ENCODE measurements around the gene DQX1. TPM values are rescaled to one million over a fixed set of nuclear protein-coding genes. Genes with fewer than 3 reads are reported as not detected.

The DQX1 gene
- total and polyA plus RNA-seq, 9 of the 15 experiments (the other 6 are each of a cell fraction or from before 2014, with no cell fraction given): 0.04 to 0.38 (median 0.18) TPM; not detected in 1

DNA sequence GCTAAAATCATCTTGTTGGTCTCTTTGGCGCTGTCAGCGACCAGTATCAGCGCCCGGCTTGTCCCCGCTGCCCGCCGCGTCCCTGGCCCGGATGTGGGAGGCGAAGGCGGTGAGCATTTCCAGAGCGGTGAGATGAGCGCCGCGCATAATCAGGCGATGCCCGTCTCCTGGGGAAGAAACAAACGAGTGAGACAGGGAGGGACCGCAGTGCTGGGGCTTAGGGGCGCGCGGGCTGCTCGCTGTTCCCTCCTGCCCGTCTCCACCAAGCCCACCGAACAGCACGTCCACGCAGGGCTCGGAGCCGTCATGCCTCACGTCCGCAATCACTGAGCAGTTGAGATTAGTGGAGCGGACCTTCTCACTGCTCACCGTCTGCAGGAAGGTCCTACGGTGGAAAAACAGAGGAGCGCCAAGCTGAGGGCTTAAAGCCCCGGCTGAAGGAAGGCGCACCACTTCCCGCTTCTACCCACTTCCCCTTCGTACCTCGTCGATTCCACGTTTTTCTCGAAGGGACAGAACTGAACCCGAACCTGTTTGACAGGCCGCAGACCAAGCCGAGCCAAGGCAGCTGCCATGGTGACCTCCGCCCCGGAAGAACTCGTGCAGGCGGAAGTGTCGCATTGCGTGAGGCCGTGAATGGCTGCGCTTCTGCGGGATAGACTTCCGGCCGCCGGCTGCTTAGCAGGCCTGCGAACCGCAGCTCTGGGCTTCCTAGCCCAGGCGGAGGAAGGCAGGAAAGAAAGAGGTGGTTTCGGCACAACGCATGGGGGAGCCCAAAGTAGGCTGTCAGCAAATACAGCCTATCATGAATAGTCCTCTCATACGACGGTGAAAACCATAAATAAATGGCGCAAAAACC lies 53.7 kb downstream of the DQX1 start, which contains the start of gene MRPL53 (continued):
- TF ChIP-seq CSDE1 (IDR thresholded peaks at IDR 0.05) (no peak; a peak in 1 of 4 replicates), TCF7 (IDR thresholded peaks at IDR 0.05; ENCODE audit: borderline replicate concordance) (no peak), FUS (optimal IDR thresholded peaks at IDR 0.05; ENCODE audit: low read depth, low read length) (no peak), RNF2 (IDR thresholded peaks at IDR 0.05) (peak; percentile 46), TRIM24 (IDR thresholded peaks at IDR 0.05) (peak in 1 of 2 experiments; percentile 60; a peak in 1 of 4 replicates), ZKSCAN1 (IDR thresholded peaks at IDR 0.05; ENCODE audit: low read depth, low read length) (0 out of 2 replicates have a peak, but pooled peaks have one; percentile 30), BRCA1 (IDR thresholded peaks at IDR 0.05) (no peak), BRCA1 (CRISPR knock-in tag; IDR thresholded peaks at IDR 0.05) (no peak), ZNF695 (CRISPR knock-in tag; IDR thresholded peaks at IDR 0.05) (no peak), FOXK2 (conservative IDR thresholded peaks at IDR 0.05 in 1 of 2, IDR thresholded peaks at IDR 0.05 in 1 of 2; ENCODE audit: low read depth in 2 of 2) (no peak; a peak in 1 of 4 replicates), KAT8 (IDR thresholded peaks at IDR 0.05; ENCODE audit: low read depth) (no peak; the same call in 1 of the 2 replicates), THRAP3 (IDR thresholded peaks at IDR 0.05; ENCODE audit: borderline replicate concordance) (peak; percentile 96), IFI16 (CRISPR knock-in tag; IDR thresholded peaks at IDR 0.05) (no peak), SNRNP70 (optimal IDR thresholded peaks at IDR 0.05; ENCODE audit: low read depth, low read length) (no peak), CHD2 (IDR thresholded peaks at IDR 0.05; ENCODE audit: low read depth, low read length) (peak; percentile 72; the same call in 1 of the 2 replicates)
- TF ChIP-seq, protein P1, sequence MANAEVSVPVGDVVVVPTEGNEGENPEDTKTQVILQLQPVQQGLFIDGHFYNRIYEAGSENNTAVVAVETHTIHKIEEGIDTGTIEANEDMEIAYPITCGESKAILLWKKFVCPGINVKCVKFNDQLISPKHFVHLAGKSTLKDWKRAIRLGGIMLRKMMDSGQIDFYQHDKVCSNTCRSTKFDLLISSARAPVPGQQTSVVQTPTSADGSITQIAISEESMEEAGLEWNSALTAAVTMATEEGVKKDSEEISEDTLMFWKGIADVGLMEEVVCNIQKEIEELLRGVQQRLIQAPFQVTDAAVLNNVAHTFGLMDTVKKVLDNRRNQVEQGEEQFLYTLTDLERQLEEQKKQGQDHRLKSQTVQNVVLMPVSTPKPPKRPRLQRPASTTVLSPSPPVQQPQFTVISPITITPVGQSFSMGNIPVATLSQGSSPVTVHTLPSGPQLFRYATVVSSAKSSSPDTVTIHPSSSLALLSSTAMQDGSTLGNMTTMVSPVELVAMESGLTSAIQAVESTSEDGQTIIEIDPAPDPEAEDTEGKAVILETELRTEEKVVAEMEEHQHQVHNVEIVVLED (CRISPR knock-in tag; IDR thresholded peaks at IDR 0.05): peak; percentile 58; the same call in 1 of the 2 replicates
- TF ChIP-seq, protein P2, sequence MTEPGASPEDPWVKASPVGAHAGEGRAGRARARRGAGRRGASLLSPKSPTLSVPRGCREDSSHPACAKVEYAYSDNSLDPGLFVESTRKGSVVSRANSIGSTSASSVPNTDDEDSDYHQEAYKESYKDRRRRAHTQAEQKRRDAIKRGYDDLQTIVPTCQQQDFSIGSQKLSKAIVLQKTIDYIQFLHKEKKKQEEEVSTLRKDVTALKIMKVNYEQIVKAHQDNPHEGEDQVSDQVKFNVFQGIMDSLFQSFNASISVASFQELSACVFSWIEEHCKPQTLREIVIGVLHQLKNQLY (CRISPR knock-in tag; conservative IDR thresholded peaks at IDR 0.05): no peak
- TF ChIP-seq, protein P3, sequence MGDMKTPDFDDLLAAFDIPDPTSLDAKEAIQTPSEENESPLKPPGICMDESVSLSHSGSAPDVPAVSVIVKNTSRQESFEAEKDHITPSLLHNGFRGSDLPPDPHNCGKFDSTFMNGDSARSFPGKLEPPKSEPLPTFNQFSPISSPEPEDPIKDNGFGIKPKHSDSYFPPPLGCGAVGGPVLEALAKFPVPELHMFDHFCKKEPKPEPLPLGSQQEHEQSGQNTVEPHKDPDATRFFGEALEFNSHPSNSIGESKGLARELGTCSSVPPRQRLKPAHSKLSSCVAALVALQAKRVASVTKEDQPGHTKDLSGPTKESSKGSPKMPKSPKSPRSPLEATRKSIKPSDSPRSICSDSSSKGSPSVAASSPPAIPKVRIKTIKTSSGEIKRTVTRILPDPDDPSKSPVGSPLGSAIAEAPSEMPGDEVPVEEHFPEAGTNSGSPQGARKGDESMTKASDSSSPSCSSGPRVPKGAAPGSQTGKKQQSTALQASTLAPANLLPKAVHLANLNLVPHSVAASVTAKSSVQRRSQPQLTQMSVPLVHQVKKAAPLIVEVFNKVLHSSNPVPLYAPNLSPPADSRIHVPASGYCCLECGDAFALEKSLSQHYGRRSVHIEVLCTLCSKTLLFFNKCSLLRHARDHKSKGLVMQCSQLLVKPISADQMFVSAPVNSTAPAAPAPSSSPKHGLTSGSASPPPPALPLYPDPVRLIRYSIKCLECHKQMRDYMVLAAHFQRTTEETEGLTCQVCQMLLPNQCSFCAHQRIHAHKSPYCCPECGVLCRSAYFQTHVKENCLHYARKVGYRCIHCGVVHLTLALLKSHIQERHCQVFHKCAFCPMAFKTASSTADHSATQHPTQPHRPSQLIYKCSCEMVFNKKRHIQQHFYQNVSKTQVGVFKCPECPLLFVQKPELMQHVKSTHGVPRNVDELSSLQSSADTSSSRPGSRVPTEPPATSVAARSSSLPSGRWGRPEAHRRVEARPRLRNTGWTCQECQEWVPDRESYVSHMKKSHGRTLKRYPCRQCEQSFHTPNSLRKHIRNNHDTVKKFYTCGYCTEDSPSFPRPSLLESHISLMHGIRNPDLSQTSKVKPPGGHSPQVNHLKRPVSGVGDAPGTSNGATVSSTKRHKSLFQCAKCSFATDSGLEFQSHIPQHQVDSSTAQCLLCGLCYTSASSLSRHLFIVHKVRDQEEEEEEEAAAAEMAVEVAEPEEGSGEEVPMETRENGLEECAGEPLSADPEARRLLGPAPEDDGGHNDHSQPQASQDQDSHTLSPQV (IDR thresholded peaks at IDR 0.05): peak; percentile 87
- TF ChIP-seq, protein P4, sequence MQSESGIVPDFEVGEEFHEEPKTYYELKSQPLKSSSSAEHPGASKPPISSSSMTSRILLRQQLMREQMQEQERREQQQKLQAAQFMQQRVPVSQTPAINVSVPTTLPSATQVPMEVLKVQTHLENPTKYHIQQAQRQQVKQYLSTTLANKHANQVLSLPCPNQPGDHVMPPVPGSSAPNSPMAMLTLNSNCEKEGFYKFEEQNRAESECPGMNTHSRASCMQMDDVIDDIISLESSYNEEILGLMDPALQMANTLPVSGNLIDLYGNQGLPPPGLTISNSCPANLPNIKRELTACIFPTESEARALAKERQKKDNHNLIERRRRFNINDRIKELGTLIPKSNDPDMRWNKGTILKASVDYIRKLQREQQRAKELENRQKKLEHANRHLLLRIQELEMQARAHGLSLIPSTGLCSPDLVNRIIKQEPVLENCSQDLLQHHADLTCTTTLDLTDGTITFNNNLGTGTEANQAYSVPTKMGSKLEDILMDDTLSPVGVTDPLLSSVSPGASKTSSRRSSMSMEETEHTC (IDR thresholded peaks at IDR 0.05): no peak
- TF ChIP-seq, protein P5, sequence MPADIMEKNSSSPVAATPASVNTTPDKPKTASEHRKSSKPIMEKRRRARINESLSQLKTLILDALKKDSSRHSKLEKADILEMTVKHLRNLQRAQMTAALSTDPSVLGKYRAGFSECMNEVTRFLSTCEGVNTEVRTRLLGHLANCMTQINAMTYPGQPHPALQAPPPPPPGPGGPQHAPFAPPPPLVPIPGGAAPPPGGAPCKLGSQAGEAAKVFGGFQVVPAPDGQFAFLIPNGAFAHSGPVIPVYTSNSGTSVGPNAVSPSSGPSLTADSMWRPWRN (IDR thresholded peaks at IDR 0.05; ENCODE audit: low read depth): peak; percentile 7; the same call in 1 of the 2 replicates

All from K562 (cell line).